K562 (cell line): Measurements from ENCODE around the gene SS18L1. TPM values are rescaled to one million over a fixed set of nuclear protein-coding genes. Genes with fewer than 3 reads are reported as not detected.
A peak's percentile ranks its signal among the peaks of the same experiment; 100 is the strongest.

Experiments
- ATAC-seq: fragments of 200-7000 bp; cut with Tn5 transposase; 3 replicates; pipeline ENCODE4 v1.9.1; 2020; ENCODE audit warnings: moderate library complexity
- BruUV-seq: library from RNA; stranded (reverse); fragments of 400-500 nt; replicated peaks from 2 replicates; lab custom pipeline; 2021; lab: Mats Ljungman, UMichigan
- CTCF ChIA-PET: fragments of 300-600 bp; formaldehyde crosslinking; extraction: SDS; loops from one replicate; lab custom pipeline; 2021; ENCODE audit warnings: low intra/inter-chr PET ratio; lab: Yijun Ruan, JAX
- POLR2A ChIA-PET: fragments of 300-600, 350-650 bp; sonication (Branson Sonifier 250); formaldehyde crosslinking; extraction: SDS; loops from one replicate; lab custom pipeline; 2021; ENCODE audit warnings: antibody characterized with exemption, inconsistent platforms; lab: Yijun Ruan, JAX
- DNase-seq, 4 experiments: peaks; one replicate each; pipeline versions ENCODE4 v3.0.0 to v3.0.0-alpha.2; 2011 to 2018; ENCODE audit warnings: low spot score in 3 of 4, mixed read lengths in 3 of 4; ENCODE audit errors: extremely low read depth in 1 of 4
- FAIRE-seq: peaks from 2 replicates; lab custom pipeline; 2011; peaks lifted over from hg19 to GRCh38; lab: Jason Lieb, UNC
- H2AFZ ChIP-seq: 2 replicates; pipeline ENCODE4 v1.6.0; 2011; ENCODE audit warnings: low read depth, low read length, control low read depth, inconsistent platforms
- H3K27ac ChIP-seq: fragments of 200-600 bp; 3 replicates; pipeline ENCODE4 v1.8.0; 2011; ENCODE audit warnings: low read depth, mild to moderate bottlenecking, control low read depth, inconsistent platforms, low read length, moderate library complexity, mixed read lengths; ENCODE audit errors: extremely low read depth
- H3K27me3 ChIP-seq, 2 experiments: fragments of 300-600 bp in 1 of 2; 2 replicates in 1 of 2; 3 replicates in 1 of 2; pipeline versions ENCODE4 v1.6.0 to v1.8.0; 2011; ENCODE audit warnings: inconsistent platforms in 2 of 2, low read length in 2 of 2, mild to moderate bottlenecking in 1 of 2, mixed read lengths in 1 of 2, moderate library complexity in 1 of 2; ENCODE audit not compliant: control insufficient read depth in 2 of 2, insufficient read depth in 2 of 2
- H3K36me3 ChIP-seq: fragments of 300-600 bp; 3 replicates; pipeline ENCODE4 v1.8.0; 2011; ENCODE audit warnings: mild to moderate bottlenecking, low read length, inconsistent platforms; ENCODE audit not compliant: control insufficient read depth, insufficient read depth
- H3K4me1 ChIP-seq, 2 experiments: fragments of 200-600 bp in 1 of 2; replicated peaks in 1 of 2; 2 replicates in 1 of 2; 3 replicates in 1 of 2; pipeline versions ENCODE4 v1.5.1 to v1.8.0; 2011; ENCODE audit warnings: inconsistent platforms in 2 of 2, low read length in 2 of 2, mild to moderate bottlenecking in 1 of 2, mixed read lengths in 1 of 2, moderate library complexity in 1 of 2; ENCODE audit not compliant: control insufficient read depth in 2 of 2, insufficient read depth in 2 of 2
- H3K4me2 ChIP-seq: 2 replicates; pipeline ENCODE4 v1.6.1; 2011; ENCODE audit warnings: low read length, control low read depth, inconsistent platforms, mixed read lengths; ENCODE audit not compliant: insufficient read depth
- H3K4me3 ChIP-seq: fragments of 200-600 bp; sonication (generic), shearing (Covaris generic); 2 replicates; pipeline ENCODE4 v1.5.1; 2016; ENCODE audit warnings: control low read depth, inconsistent platforms
- H3K79me2 ChIP-seq: fragments of 200-600 bp; 3 replicates; pipeline ENCODE4 v1.8.0; 2011; ENCODE audit warnings: low read length, inconsistent platforms; ENCODE audit not compliant: control insufficient read depth, insufficient read depth
- H3K9ac ChIP-seq, 2 experiments: 2 replicates each; pipeline versions ENCODE4 v1.6.0 to v1.6.1; 2011; ENCODE audit warnings: low read depth in 2 of 2, low read length in 2 of 2, control low read depth in 1 of 2, inconsistent platforms in 1 of 2, mild to moderate bottlenecking in 1 of 2, mixed read lengths in 1 of 2; ENCODE audit not compliant: insufficient read depth in 1 of 2
- H3K9me1 ChIP-seq: one replicate; pipeline ENCODE4 v1.6.0; 2011; ENCODE audit warnings: inconsistent platforms, mild to moderate bottlenecking, low read length, moderate library complexity; ENCODE audit not compliant: control insufficient read depth, insufficient read depth
- H3K9me3 ChIP-seq: replicated peaks from 2 replicates; pipeline ENCODE4 v1.5.1; 2011; ENCODE audit warnings: low read depth, low read length, inconsistent platforms; ENCODE audit not compliant: control insufficient read depth, insufficient read depth
- H4K20me1 ChIP-seq: replicated peaks from 2 replicates; pipeline ENCODE4 v1.6.1; 2011; ENCODE audit warnings: low read length, inconsistent platforms, mixed read lengths; ENCODE audit not compliant: control insufficient read depth, insufficient read depth
- ELF2 ChIP-seq: fragments of 250-450 bp; sonication (Bioruptor Pico); IDR thresholded peaks from 2 replicates; pipeline ENCODE4 v1.5.0; 2021; ENCODE audit warnings: mild to moderate bottlenecking
- MCM7 ChIP-seq, 2 experiments: fragments of 450-650 bp; IDR thresholded peaks; 2 replicates each; pipeline ENCODE4 v1.6.1; 2016 to 2018
- MTF1 ChIP-seq: fragments of 250-450 bp; sonication (Bioruptor Pico); IDR thresholded peaks from 2 replicates; pipeline ENCODE4 v1.9.0; 2021; ENCODE audit warnings: moderate library complexity, mild to moderate bottlenecking, inconsistent platforms, borderline replicate concordance
- NFE2 ChIP-seq: IDR thresholded peaks from 2 replicates; pipeline ENCODE4 v1.6.1; 2014; ENCODE audit warnings: antibody characterized with exemption, low read depth
- POLR2AphosphoS2 ChIP-seq: IDR thresholded peaks from 2 replicates; pipeline ENCODE4 v1.6.1; 2012; ENCODE audit warnings: low read length, improper control_type of control experiment
- RBM34 ChIP-seq: fragments of 200-400 bp; formaldehyde crosslinking; IDR thresholded peaks from 2 replicates; pipeline ENCODE4 v1.6.1; 2018; ENCODE audit warnings: low read length, borderline replicate concordance; ENCODE audit not compliant: insufficient read depth
- RBM39 ChIP-seq: fragments of 200-400 bp; formaldehyde crosslinking; optimal IDR thresholded peaks from 2 replicates; pipeline ENCODE3; 2018; ENCODE audit warnings: low read depth, low read length
- SMAD1 ChIP-seq: fragments of 150-350 bp; IDR thresholded peaks from 2 replicates; pipeline ENCODE4 v1.6.1; 2014; ENCODE audit warnings: low read length, low read depth; ENCODE audit not compliant: partially characterized antibody
- SMC3 ChIP-seq: conservative IDR thresholded peaks from 2 replicates; pipeline ENCODE4 v1.6.1; 2011; ENCODE audit warnings: low read depth, low read length, improper control_type of control experiment; ENCODE audit not compliant: insufficient read depth
- TEAD4 ChIP-seq, 2 experiments: sonication (generic) in 1 of 2; formaldehyde crosslinking in 1 of 2; IDR thresholded peaks; 2 replicates each; pipeline versions ENCODE4 v1.6.1 to v1.8.0; 2012 to 2022; ENCODE audit warnings: borderline replicate concordance in 1 of 2, inconsistent platforms in 1 of 2, low read length in 1 of 2, mild to moderate bottlenecking in 1 of 2, missing genetic modification reagents in 1 of 2
- TGIF2 ChIP-seq: sonication (generic); formaldehyde crosslinking; IDR thresholded peaks from 2 replicates; pipeline ENCODE4 v1.8.1; 2022; ENCODE audit warnings: mild to moderate bottlenecking, missing genetic modification reagents, moderate library complexity
- ZBED1 ChIP-seq: IDR thresholded peaks from 2 replicates; pipeline ENCODE4 v1.6.1; 2014
- ZC3H11A ChIP-seq: IDR thresholded peaks from 2 replicates; pipeline ENCODE4 v1.6.1; 2012; ENCODE audit warnings: low read depth, low read length, improper control_type of control experiment
- ZNF197 ChIP-seq: fragments of 200-800 bp; sonication (Bioruptor generic); IDR thresholded peaks from 2 replicates; pipeline ENCODE4 v1.6.1; 2016; ENCODE audit warnings: low read depth, missing genetic modification characterization, missing compliant biosample characterization
- WGBS: fragments of 100-300 bp; shearing (Covaris generic); methylation state at CpG from one replicate; pipeline ENCODE4 v1.1.6; 2016; ENCODE audit warnings: low coverage, mixed read lengths; ENCODE audit not compliant: insufficient coverage; ENCODE audit errors: missing lambda C conversion rate; 5-methylcytosine and 5-hydroxymethylcytosine counted together
- in situ Hi-C: fragments of 300-500 bp; cut with MboI; formaldehyde crosslinking; loops from 4 replicates; pipeline ENCODE4 v1.15.0; 2018; ENCODE audit warnings: inconsistent platforms, mixed read lengths
- intact Hi-C: fragments of 100-400 bp; cut with micrococcal nuclease; formaldehyde crosslinking; loops from 2 replicates; pipeline ENCODE4 v1.14.2; 2022
- polyA plus RNA-seq, 8 experiments: library from polyadenylated mRNA; depleted of rRNA in 4 of 8; stranded (reverse) in 5 of 8; unstranded in 3 of 8; fragments of >200 nt; fragmentation: Nextera tagmentation in 2 of 8; fragmentation: Illumina TruSeq in 1 of 8; extraction: Ambion mirVana in 2 of 8; extraction: Trizol in 1 of 8; gene quantifications; 2 replicates each; pipeline versions ENCODE4 v1.2.1 to v1.2.3, GENCODE V29; 2011 to 2014; ENCODE audit warnings: inconsistent platforms in 1 of 8, missing spikeins in 1 of 8
- total RNA-seq, 7 experiments: library from RNA; depleted of rRNA in 6 of 7; stranded (reverse); fragments of >200 nt in 6 of 7; fragmentation: Illumina TruSeq in 2 of 7; extraction: Trizol in 2 of 7; gene quantifications; 2 replicates each; pipeline versions ENCODE4 v1.2.1 to v1.2.3, GENCODE V29; 2011 to 2021; ENCODE audit warnings: low replicate concordance in 1 of 7
- TF ChIP-seq, protein P1 (sequence below): fragments of 200-800 bp; sonication (Bioruptor generic); IDR thresholded peaks from 2 replicates; pipeline ENCODE4 v1.6.1; 2016; ENCODE audit warnings: missing genetic modification characterization, missing compliant biosample characterization
- TF ChIP-seq, protein P2 (sequence below): fragments of 450-650 bp; IDR thresholded peaks from 2 replicates; pipeline ENCODE4 v1.6.1; 2016; ENCODE audit warnings: low read depth, mild to moderate bottlenecking, moderate library complexity

Gene SS18L1
- total and polyA plus RNA-seq, 9 of the 15 experiments (the other 6 are each of a cell fraction or from before 2014, with no cell fraction given) = 2.7 to 28.3 (median 15.1) TPM

DNA sequence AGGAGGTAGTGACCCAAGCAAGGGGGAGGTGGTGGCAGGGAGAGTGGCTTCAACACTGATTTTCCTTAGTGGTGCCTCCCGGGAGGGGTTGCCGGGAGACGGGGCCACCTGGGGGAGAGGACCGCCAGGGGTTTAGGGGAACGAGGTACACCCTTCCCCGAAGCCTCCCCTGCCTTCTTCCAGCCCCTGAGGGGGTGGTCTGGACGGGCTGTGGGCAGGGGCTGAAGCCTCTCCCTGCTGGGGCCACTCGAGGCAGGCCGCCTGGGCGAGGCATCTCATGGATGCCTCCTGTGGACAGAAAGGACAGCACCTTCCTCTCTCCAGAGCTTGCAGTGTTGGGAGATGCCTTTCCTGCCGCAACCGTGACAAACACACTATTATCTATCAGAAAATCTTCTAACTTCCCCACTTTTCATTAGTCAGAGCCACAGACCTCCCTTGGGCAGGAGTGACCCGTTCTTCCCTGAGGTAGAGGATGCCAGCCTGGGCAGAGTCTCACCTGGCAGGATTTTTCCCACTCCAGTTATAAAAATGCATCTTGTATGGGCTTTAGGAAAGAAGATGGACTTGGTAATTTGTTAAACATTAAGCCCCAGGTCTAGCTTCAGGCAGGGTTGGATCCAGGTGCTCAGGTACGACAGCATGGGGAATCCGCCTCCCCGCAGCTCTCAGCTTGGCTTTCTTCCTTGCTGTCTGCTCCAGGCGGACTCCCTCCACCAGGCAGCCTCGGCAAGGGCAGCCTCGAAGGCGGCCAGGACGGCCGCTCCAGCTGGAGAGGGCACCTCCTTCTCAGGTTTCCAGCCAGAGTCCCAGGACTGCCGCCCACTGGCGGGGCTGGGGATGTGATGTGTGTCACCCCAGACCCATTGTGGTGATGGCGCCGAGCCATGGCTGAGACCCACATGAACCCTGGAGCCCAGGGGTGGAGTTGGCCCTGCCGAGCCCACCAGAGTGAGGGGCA is 65.5 kb downstream of the SS18L1 start:
- no peaks in the 10 kb centered on the region for H3K9me3 ChIP-seq
- H3K79me2 ChIP-seq = no peaks in the 10 kb centered on the region
- H3K4me2 ChIP-seq = no peak overlapping the region
- ATAC-seq (peak; percentile 85), DNase-seq (peak; percentile 52 to 76 (median 70)), FAIRE-seq (peak; percentile 68)
- H4K20me1 ChIP-seq = peaks cover 25% of the 10 kb centered on the region
- intact Hi-C loops = no loop called here
- peaks cover 3% of the 10 kb centered on the region for H3K9me1 ChIP-seq
- peaks cover 0 to 29% of the 10 kb centered on the region in 2 experiments; a peak in 3 of 5 replicates for H3K27me3 ChIP-seq
- WGBS = 3% methylated on average over 24 of the region's 27 CpGs
- in situ Hi-C loops = no loop called here
- peaks cover 4 to 50% of the 10 kb centered on the region in 2 experiments; a peak in 3 of 5 replicates for H3K4me1 ChIP-seq
- H3K36me3 ChIP-seq = no peaks in the 10 kb centered on the region
- peak overlapping the region in 1 of 2 experiments; percentile 74; a peak in 2 of 4 replicates for H3K9ac ChIP-seq
- ChIA-PET POLR2A (interaction anchor here (0.6 to 1.7 kb wide), 5 partner anchors 9 to 198 kb away, joined by 3 to 5 read pairs (median 4); no protein-coding TSS in a partner anchor), CTCF (interaction anchor here (0.7 kb wide), 1 partner anchor 198 kb away, joined by 3 read pairs; no protein-coding TSS in a partner anchor)
- no peak overlapping the region for H2AFZ ChIP-seq
- no peak overlapping the region for H3K27ac ChIP-seq
- no TSS peak for BruUV-seq
- H3K4me3 ChIP-seq = no peak overlapping the region
- TF ChIP-seq TEAD4 (IDR thresholded peaks at IDR 0.05; ENCODE audit: low read length) = no peak
- no peak for TF ChIP-seq TEAD4 (CRISPR knock-in tag; IDR thresholded peaks at IDR 0.05; ENCODE audit: borderline replicate concordance)
- no peak for TF ChIP-seq ELF2 (CRISPR knock-in tag)
- no peak for TF ChIP-seq MCM7 (IDR thresholded peaks at IDR 0.05)
- TF ChIP-seq, protein P1, sequence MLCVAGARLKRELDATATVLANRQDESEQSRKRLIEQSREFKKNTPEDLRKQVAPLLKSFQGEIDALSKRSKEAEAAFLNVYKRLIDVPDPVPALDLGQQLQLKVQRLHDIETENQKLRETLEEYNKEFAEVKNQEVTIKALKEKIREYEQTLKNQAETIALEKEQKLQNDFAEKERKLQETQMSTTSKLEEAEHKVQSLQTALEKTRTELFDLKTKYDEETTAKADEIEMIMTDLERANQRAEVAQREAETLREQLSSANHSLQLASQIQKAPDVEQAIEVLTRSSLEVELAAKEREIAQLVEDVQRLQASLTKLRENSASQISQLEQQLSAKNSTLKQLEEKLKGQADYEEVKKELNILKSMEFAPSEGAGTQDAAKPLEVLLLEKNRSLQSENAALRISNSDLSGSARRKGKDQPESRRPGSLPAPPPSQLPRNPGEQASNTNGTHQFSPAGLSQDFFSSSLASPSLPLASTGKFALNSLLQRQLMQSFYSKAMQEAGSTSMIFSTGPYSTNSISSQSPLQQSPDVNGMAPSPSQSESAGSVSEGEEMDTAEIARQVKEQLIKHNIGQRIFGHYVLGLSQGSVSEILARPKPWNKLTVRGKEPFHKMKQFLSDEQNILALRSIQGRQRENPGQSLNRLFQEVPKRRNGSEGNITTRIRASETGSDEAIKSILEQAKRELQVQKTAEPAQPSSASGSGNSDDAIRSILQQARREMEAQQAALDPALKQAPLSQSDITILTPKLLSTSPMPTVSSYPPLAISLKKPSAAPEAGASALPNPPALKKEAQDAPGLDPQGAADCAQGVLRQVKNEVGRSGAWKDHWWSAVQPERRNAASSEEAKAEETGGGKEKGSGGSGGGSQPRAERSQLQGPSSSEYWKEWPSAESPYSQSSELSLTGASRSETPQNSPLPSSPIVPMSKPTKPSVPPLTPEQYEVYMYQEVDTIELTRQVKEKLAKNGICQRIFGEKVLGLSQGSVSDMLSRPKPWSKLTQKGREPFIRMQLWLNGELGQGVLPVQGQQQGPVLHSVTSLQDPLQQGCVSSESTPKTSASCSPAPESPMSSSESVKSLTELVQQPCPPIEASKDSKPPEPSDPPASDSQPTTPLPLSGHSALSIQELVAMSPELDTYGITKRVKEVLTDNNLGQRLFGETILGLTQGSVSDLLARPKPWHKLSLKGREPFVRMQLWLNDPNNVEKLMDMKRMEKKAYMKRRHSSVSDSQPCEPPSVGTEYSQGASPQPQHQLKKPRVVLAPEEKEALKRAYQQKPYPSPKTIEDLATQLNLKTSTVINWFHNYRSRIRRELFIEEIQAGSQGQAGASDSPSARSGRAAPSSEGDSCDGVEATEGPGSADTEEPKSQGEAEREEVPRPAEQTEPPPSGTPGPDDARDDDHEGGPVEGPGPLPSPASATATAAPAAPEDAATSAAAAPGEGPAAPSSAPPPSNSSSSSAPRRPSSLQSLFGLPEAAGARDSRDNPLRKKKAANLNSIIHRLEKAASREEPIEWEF (CRISPR knock-in tag) = no peak
- TF ChIP-seq ZNF197 (CRISPR knock-in tag) = no peak
- no peak for TF ChIP-seq ZC3H11A
- TF ChIP-seq, protein P2, sequence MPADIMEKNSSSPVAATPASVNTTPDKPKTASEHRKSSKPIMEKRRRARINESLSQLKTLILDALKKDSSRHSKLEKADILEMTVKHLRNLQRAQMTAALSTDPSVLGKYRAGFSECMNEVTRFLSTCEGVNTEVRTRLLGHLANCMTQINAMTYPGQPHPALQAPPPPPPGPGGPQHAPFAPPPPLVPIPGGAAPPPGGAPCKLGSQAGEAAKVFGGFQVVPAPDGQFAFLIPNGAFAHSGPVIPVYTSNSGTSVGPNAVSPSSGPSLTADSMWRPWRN = no peak
- TF ChIP-seq POLR2AphosphoS2 = no peak
- no peak for TF ChIP-seq NFE2
- TF ChIP-seq SMC3 = 0 out of 2 replicates have a peak, but pooled peaks have one; percentile 27
- no peak for TF ChIP-seq TGIF2
- TF ChIP-seq MTF1 (CRISPR knock-in tag) = no peak
- no peak for TF ChIP-seq ZBED1
- TF ChIP-seq RBM39 = no peak
- TF ChIP-seq SMAD1 = no peak
- no peak for TF ChIP-seq RBM34
